GM21576 (cell line): ENCODE data around the gene OTOS.

Experiments used
- ATAC-seq: cut with Tn5 transposase; IDR thresholded peaks from one replicate; pipeline ENCODE4 v1.9.1; 2021; ENCODE audit warnings: mild to moderate bottlenecking, moderate library complexity; ENCODE audit not compliant: unreplicated experiment

Gene OTOS

DNA sequence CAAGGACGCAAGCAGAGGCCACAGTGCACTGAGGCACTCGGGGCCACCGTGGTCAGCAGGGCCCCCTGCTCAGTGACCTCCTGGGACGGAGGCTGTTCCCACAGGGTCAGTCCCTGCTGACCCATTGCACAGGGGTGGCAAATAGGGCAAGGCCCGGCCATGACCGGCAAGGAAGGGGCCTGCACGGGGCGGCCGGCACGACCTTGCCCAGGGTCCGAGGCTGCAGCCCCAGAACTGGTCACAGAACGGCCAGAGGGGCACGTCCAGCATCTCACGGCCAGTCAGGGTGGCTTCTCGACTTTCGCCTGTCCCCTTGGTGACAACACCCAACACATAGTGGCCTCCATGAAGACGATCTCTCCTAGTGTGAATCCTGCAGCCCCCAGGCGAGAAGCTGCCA, 27.6 kb upstream of the OTOS start:
- ATAC-seq = no peak

GRCh38 chr2:240167588-240167880, 27.1 kb upstream of the OTOS start:
- no peak for ATAC-seq

- ATAC-seq = no peak
Measured at GRCh38 chr2:240166761-240167587, 26.5 kb upstream of the OTOS start.

DNA sequence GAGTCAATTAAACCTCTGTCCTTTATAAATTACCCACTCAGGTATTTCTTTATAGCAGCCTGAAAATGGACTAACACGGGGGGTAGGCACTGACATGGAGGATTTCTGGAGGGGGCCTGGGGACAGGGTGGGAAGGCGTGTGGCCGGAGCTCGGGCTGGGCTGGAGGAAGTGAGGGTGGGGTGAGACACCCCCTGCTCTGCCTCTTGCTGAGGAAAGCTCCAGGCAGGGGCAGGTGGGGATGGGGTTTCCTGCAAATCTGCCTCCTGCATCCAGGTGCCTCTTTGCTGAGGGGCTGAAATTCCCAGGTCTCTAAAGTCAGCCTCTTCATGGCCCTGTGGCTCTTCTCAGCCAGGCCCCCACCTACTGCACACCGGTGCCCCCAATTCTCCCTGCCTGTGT, 25.7 kb upstream of the OTOS start:
- no peak for ATAC-seq

GRCh38 chr2:240165661-240166060, 25.2 kb upstream of the OTOS start:
- ATAC-seq = no peak

GRCh38 chr2:240165034-240165433, 24.6 kb upstream of the OTOS start:
- no peak for ATAC-seq

DNA sequence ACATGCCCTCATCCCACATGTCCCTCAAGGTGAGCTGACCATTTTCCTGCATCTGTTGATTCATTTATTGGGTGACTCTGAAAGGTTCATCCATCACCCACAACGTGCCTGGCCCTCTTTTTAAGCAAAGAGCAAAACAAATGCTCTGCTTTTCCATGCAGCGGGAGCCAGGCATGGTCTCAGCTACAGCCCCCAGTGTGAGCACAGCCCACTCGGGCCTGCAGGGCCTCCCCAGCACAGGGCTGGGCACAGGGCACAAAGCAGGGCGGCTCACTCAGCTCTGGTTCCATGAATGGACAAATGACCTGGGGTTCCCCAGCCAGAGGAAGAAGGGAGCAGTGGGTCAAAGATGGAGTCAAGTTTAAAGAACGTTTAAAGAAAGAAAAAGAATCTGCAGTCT, 24.1 kb upstream of the OTOS start:
- ATAC-seq = no peak

- ATAC-seq = no peak
Measured at GRCh38 chr2:240163844-240164574, 23.6 kb upstream of the OTOS start.

GRCh38 chr2:240162939-240163714, 22.7 kb upstream of the OTOS start:
- ATAC-seq = no peak

DNA sequence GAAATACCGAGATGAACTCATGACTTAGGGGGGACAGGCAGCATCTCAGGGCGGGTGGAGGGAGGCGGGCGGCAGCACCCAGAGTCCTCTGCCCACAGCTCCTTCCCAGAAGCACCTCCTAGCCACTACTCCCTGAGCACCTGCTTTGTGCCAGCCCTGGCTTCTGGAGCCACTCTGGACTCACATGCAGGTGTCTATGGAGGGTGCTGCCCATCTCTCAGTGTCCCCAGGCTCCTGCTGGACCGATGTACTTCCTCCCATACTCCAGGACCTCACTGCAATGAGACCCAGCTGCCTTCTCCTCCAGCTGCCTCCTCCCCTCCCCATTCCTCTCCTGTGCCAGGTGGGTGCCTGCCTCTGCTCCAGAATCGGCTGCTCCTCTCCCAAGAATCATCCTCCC, 22.1 kb upstream of the OTOS start:
- no peak for ATAC-seq

DNA sequence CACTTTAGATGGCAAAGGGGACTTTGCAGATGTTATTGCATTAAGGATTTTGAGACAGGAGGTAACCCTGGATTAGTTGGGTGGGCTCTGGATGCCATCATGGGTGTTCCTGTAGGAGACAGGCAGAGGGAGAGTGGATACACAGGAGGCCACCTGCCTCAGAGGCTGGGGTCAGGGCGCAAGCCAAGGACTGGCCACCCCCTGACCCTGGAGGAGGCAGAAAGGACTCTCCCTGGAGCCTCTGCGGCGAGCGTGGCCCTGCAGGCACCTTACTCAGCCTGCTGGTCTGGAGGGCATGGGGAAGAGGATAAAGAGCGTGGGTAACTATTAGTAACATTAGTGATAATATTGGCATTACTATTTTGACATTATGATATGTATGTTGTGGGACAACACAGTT, 21.6 kb upstream of the OTOS start:
- ATAC-seq = no peak

DNA sequence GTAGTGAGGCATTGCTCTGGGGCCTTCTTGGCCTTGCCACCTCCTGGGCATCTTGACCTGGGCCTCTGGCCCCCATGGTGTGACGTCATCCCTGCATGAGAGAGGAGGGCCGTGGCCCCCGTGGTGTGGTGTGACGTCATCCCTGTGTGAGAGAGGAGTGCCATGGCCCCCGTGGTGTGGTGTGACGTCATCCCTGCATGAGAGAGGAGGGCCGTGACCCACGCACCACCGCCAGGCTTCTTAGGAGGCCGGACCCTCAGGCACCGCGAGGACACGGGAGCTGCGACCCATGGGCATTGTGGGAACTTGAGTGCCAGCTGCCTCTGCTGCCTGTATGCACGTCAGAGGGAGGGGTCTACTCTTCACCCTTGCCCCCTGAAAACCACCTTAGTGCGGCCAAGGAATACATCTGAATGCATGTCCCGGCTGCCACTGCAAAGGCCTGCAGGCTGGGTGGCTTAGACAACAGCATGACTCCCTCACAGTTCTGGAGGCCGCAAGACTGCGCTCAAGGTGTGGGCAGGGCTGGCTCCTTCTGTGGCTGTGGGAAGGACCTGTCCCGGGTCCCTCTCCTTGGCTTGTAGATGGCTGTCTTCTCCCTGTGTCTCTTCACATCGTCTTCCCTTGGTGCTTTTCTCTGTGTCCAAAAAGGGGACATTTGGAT, 20.8 kb upstream of the OTOS start:
- ATAC-seq = no peak

DNA sequence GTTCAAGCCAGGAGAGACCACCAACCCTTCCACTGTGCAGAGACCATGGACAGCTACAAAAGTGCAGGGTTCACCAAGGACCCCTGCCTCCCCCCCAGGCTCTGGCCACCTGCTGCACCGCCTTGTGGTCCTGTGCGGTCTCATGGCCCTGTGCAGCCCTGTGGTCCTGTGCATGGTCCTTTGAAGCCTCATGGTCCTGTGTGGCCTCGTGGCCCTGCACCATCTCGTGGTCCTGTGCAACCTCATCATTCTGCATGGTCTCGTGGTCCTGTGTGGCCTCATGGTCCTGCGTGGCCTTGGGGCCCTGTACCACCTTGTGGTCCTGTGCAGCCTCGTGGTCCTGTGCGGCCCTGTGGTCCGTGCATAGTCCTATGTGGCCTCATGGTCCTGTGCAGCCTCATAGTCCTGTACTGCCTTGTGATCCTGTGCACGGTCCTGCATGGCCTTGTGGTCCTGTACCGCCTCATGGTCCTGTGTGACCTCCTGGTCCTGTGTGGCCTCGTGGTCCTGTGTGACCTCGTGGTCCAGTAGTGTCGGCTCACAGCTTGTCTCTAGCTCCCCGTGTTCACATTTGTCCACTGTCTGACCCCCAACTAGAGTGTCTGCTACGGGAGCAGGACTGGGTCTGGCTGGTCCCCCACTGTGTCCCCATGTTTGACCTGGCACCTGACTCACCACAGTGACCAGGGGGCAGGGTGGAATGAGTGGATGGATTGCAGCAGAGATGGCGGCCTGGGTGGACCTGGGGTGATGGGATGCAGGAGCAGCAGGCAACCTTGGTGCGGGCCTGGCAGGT, 20.0 kb upstream of the OTOS start:
- no peak for ATAC-seq

- ATAC-seq = no peak
Measured at GRCh38 chr2:240159251-240159839, 18.9 kb upstream of the OTOS start.

GRCh38 chr2:240157147-240157470, 16.7 kb upstream of the OTOS start:
- ATAC-seq = no peak

DNA sequence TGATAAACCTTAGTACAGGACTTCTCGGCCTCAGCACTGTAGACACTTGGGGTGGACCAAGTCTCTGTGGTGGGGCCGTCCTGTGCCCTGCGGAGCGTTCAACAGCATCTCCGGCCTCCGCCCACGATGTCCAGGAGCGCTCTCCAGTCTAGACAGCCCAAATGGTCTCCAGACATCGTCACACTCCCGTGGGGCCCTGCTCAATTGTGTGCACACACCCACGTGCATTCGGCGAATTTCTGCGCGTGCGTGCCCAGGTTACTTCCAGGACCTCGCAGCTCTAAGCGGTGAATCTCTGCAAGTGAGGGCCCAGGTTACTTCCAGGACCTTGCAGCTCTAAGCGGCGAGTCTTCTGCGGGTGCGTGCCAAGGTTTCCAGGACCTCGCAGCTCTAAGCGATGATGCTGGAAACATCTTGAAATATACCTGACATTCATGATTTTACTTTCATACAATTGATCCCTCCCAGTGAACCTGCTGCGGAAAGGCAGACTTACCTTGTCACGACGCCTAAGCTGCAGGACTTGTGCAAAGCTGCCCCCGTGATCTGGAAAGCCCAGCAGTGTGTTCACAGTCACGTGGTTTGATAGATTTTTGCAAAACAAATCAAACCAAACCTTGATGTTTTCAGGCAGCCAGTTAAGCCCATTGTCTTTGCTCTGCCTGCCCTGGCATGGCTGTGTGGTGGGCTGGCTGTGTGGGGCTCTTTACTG, 16.1 kb upstream of the OTOS start:
- ATAC-seq = no peak

DNA sequence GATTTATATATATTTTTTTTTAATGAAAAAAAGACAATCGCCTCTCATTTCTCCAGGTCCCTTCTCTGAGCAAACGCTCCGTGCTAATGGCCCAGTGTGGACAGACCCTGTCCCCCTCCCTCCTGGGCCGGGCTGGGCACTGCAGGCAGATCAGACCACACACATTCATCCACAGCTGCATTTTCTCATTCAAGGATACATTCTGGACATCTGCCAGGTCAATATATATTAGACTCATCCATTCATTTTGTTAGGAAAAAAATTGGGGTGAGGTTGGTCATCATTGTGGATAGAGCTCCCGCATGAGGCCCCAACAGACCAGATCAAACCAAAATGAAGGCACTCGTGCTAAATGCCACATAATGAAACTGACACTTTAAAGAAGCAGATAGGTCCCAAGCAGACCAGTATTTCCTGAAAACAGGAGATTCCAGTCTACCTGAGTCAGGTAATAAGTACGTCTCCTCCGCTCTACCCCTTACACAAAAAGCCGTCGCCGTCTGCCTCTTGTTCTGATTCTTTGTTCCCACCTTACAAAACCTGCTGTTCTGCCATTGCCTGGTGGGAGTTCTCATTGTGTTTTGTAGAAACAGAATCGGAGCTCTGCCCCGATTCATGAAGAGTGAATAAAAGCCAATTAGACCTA, 15.4 kb upstream of the OTOS start:
- ATAC-seq = no peak

- ATAC-seq = no peak
Measured at GRCh38 chr2:240155048-240155744, 14.7 kb upstream of the OTOS start.

DNA sequence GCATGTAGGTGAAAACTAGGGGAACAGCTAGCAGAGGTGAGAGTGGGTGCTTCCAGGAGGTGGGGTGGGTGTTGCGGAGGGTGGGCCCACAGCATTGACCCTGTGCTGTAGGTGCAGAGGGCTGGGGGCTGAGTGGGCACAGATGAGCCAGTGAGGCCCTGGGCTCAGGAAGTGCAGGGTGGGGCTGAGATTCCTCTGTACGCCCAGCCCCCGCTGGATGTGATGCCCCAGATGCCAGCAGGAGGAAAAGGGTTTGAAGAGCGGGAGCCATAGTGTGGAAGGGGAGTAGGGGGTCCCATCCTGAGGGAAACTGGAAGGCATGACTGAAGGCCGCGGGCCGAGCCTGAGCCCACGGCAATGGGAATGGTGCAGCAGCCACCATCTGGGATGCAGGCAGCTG, 14.1 kb upstream of the OTOS start:
- ATAC-seq = no peak
